ENCODE measurements around the gene CLCN7. TPM values are rescaled to one million over a fixed set of nuclear protein-coding genes. Genes with fewer than 3 reads are reported as not detected.
"Not testable (repeated sequence)": the region's sequence is repeated elsewhere in the genome, so short reads cannot be mapped to it uniquely, and the experiment has no call there.

Gene CLCN7
- polyA plus RNA-seq, 1 of the 3 experiments (the other 2 are of a cell fraction), result 44.3 TPM

- TF ChIP-seq REST (IDR thresholded peaks at IDR 0.05; ENCODE audit: low read depth, low read length) (no peak), TEAD4 (IDR thresholded peaks at IDR 0.05; ENCODE audit: borderline replicate concordance, insufficient read depth) (no peak)
Observed at GRCh38 chr16:1442697-1443096, 32.1 kb downstream of the CLCN7 start (continued).

GRCh38 chr16:1441391-1441829 is 33.4 kb downstream of the CLCN7 start:
- DNase-seq, result no peak
- ChIA-PET CTCF (interaction anchor here (1.0 to 1.2 kb wide), 2 partner anchors 12 to 22 kb away, joined by 3 read pairs; no protein-coding TSS in a partner anchor), POLR2A (no interaction called here)
- no peaks in the 10 kb centered on the region; a peak in 1 of 4 replicates for H3K4me1 ChIP-seq (ENCODE audit: control insufficient read depth in 1 of 2, insufficient read depth in 2 of 2, low read depth in 1 of 2, low read length in 1 of 2)
- WGBS (ENCODE audit: low lambda C conversion rate), result 83% methylated on average over 11 of the region's 22 CpGs
- H3K9me3 ChIP-seq, result no peaks in the 10 kb centered on the region
- no peaks in the 10 kb centered on the region for H4K20me1 ChIP-seq (ENCODE audit: insufficient read depth)
- H3K4me3 ChIP-seq (ENCODE audit: low read depth in 2 of 2, low read length in 1 of 2), result no peak overlapping the region
- no peaks in the 10 kb centered on the region for H3K27me3 ChIP-seq (ENCODE audit: insufficient read depth)
- no peak overlapping the region for H3K4me2 ChIP-seq
- H3K9me2 ChIP-seq, result no peaks in the 10 kb centered on the region
- no peaks in the 10 kb centered on the region for H3F3A ChIP-seq (replicated peaks; ENCODE audit: insufficient read depth)
- no peak for TF ChIP-seq ELF1 (IDR thresholded peaks at IDR 0.05)
- no peak for TF ChIP-seq TEAD4 (IDR thresholded peaks at IDR 0.05; ENCODE audit: borderline replicate concordance, insufficient read depth)
- TF ChIP-seq RXRA (IDR thresholded peaks at IDR 0.05; ENCODE audit: borderline replicate concordance, low read depth), result no peak
- TF ChIP-seq MXI1 (IDR thresholded peaks at IDR 0.05; ENCODE audit: low read depth, low read length), result no peak
- no peak for TF ChIP-seq RFX5 (IDR thresholded peaks at IDR 0.05; ENCODE audit: low read length)
- no peak for TF ChIP-seq RAD21 (IDR thresholded peaks at IDR 0.05; ENCODE audit: low read length)
- TF ChIP-seq GABPA (IDR thresholded peaks at IDR 0.05; ENCODE audit: low read depth), result no peak
- no peak for TF ChIP-seq JUND (IDR thresholded peaks at IDR 0.05)
- no peak for TF ChIP-seq IRF3 (IDR thresholded peaks at IDR 0.05; ENCODE audit: low read depth, low read length)
- TF ChIP-seq MEF2A (IDR thresholded peaks at IDR 0.05; ENCODE audit: borderline replicate concordance, low read depth), result no peak
- no peak for TF ChIP-seq POLR2AphosphoS5 (IDR thresholded peaks at IDR 0.05; ENCODE audit: low read depth, low read length)
- TF ChIP-seq USF2 (IDR thresholded peaks at IDR 0.05; ENCODE audit: borderline replicate concordance, low read depth, low read length), result no peak
- TF ChIP-seq GATA2 (CRISPR knock-in tag; IDR thresholded peaks at IDR 0.05), result no peak
- no peak for TF ChIP-seq RCOR1 (IDR thresholded peaks at IDR 0.05; ENCODE audit: low read length)
- TF ChIP-seq FOSL2 (IDR thresholded peaks at IDR 0.05; ENCODE audit: borderline replicate concordance, low read depth), result no peak
- TF ChIP-seq TCF12 (IDR thresholded peaks at IDR 0.05), result no peak
- TF ChIP-seq TAF1 (IDR thresholded peaks at IDR 0.05; ENCODE audit: borderline replicate concordance, low read depth, low read length), result no peak
- TF ChIP-seq USF1 (IDR thresholded peaks at IDR 0.05; ENCODE audit: borderline replicate concordance, low read depth), result no peak
- peaks cover 0 to 4% of the 10 kb centered on the region in 2 experiments for H3K36me3 ChIP-seq (replicated peaks in 1 of 2; ENCODE audit: control insufficient read depth in 1 of 2, insufficient read depth in 2 of 2, low read length in 1 of 2)
- no peak overlapping the region for H2AFZ ChIP-seq (ENCODE audit: low read depth)
- no peak overlapping the region for H3K27ac ChIP-seq (ENCODE audit: low read depth in 2 of 2, low read length in 1 of 2)
- H3K9ac ChIP-seq, result no peak overlapping the region
- no peaks in the 10 kb centered on the region for H3K79me2 ChIP-seq (ENCODE audit: insufficient read depth)

GRCh38 chr16:1439699-1440074 is 35.1 kb downstream of the CLCN7 start:
- H3K27ac ChIP-seq (ENCODE audit: low read depth in 2 of 2, low read length in 1 of 2); H3K4me2 ChIP-seq; H3K4me3 ChIP-seq (ENCODE audit: low read depth in 2 of 2, low read length in 1 of 2); H3K27me3 ChIP-seq (ENCODE audit: insufficient read depth); H3K9me3 ChIP-seq; POLR2A ChIA-PET; H3F3A ChIP-seq (replicated peaks; ENCODE audit: insufficient read depth); H3K36me3 ChIP-seq (replicated peaks in 1 of 2; ENCODE audit: control insufficient read depth in 1 of 2, insufficient read depth in 2 of 2, low read length in 1 of 2); H3K4me1 ChIP-seq (ENCODE audit: control insufficient read depth in 1 of 2, insufficient read depth in 2 of 2, low read depth in 1 of 2, low read length in 1 of 2); DNase-seq; CTCF ChIA-PET; H3K79me2 ChIP-seq (ENCODE audit: insufficient read depth); H4K20me1 ChIP-seq (ENCODE audit: insufficient read depth); H3K9me2 ChIP-seq; H3K9ac ChIP-seq; H2AFZ ChIP-seq (ENCODE audit: low read depth): not testable (repeated sequence)
- 88% methylated on average over 4 of the region's 4 CpGs for WGBS (ENCODE audit: low lambda C conversion rate)

Measured in SK-N-SH (cell line).